Loucy (cell line): Measurements from ENCODE around the gene DCP1B.

Source experiments
- H2AFZ ChIP-seq: fragments of 200-600 bp; sonication (generic); 2 replicates; pipeline ENCODE4 v1.6.0; 2016; ENCODE audit warnings: antibody characterized with exemption, mild to moderate bottlenecking, low read length, moderate library complexity
- H3F3A ChIP-seq: fragments of 200-600 bp; 2 replicates; pipeline ENCODE4 v1.6.0; 2016; ENCODE audit warnings: antibody characterized with exemption, low read depth, mild to moderate bottlenecking
- H3K27me3 ChIP-seq: fragments of 200-600 bp; sonication (generic); 2 replicates; pipeline ENCODE4 v1.6.1; 2014; ENCODE audit warnings: low read length, mild to moderate bottlenecking; ENCODE audit not compliant: insufficient read depth, poor library complexity, severe bottlenecking
- H3K36me3 ChIP-seq: fragments of 200-600 bp; sonication (generic); 2 replicates; pipeline ENCODE4 v1.6.1; 2016; ENCODE audit warnings: low read length; ENCODE audit not compliant: insufficient read depth
- H3K4me1 ChIP-seq: fragments of 200-600 bp; sonication (generic); 2 replicates; pipeline ENCODE4 v1.5.1; 2014; ENCODE audit warnings: low read length, mild to moderate bottlenecking; ENCODE audit not compliant: insufficient read depth, poor library complexity, severe bottlenecking
- H3K4me2 ChIP-seq: fragments of 200-600 bp; sonication (generic); 2 replicates; pipeline ENCODE4 v1.6.0; 2014; ENCODE audit warnings: antibody characterized with exemption, low read length, low read depth, mild to moderate bottlenecking; ENCODE audit not compliant: poor library complexity, severe bottlenecking
- H3K4me3 ChIP-seq: fragments of 200-600 bp; sonication (generic); 2 replicates; pipeline ENCODE4 v1.5.1; 2014; ENCODE audit warnings: low read length, mild to moderate bottlenecking, mixed read lengths; ENCODE audit not compliant: poor library complexity, severe bottlenecking
- H3K79me2 ChIP-seq: fragments of 200-600 bp; sonication (generic); 2 replicates; pipeline ENCODE4 v1.6.1; 2014; ENCODE audit warnings: low read length; ENCODE audit not compliant: insufficient read depth
- H3K9ac ChIP-seq: fragments of 200-600 bp; sonication (generic); 2 replicates; pipeline ENCODE4 v1.6.0; 2014; ENCODE audit warnings: mild to moderate bottlenecking, low read depth, low read length, moderate library complexity; ENCODE audit not compliant: poor library complexity, severe bottlenecking
- H3K9me2 ChIP-seq: fragments of 200-600 bp; sonication (generic); replicated peaks from 2 replicates; pipeline ENCODE4 v1.6.1; 2016; ENCODE audit warnings: low read depth, low read length, mixed read lengths
- H3K9me3 ChIP-seq: fragments of 200-600 bp; sonication (generic); 2 replicates; pipeline ENCODE4 v1.6.1; 2014; ENCODE audit warnings: mild to moderate bottlenecking, antibody characterized with exemption, low read length, low read depth; ENCODE audit not compliant: insufficient read depth
- H4K20me1 ChIP-seq: fragments of 200-600 bp; sonication (generic); 2 replicates; pipeline ENCODE4 v1.6.0; 2014; ENCODE audit warnings: antibody characterized with exemption, low read length, mild to moderate bottlenecking; ENCODE audit not compliant: insufficient read depth, poor library complexity, severe bottlenecking
- CTCF ChIP-seq: fragments of 200-600 bp; sonication (generic); conservative IDR thresholded peaks from 2 replicates; pipeline ENCODE4 v1.5.1; 2014; ENCODE audit warnings: mild to moderate bottlenecking, antibody characterized with exemption, low read length
- EZH2phosphoT487 ChIP-seq: fragments of 200-600 bp; IDR thresholded peaks from 2 replicates; pipeline ENCODE4 v1.6.1; 2018; ENCODE audit warnings: antibody characterized with exemption, mild to moderate bottlenecking, moderate library complexity, borderline replicate concordance

DCP1B gene

GRCh38 chr12:1962051-1963020, 41.9 kb downstream of the DCP1B start:
- H3F3A ChIP-seq: no peaks in the 10 kb centered on the region
- no peaks in the 10 kb centered on the region for H3K27me3 ChIP-seq
- no peaks in the 10 kb centered on the region for H3K9me2 ChIP-seq
- no peaks in the 10 kb centered on the region for H3K9me3 ChIP-seq
- H3K4me1 ChIP-seq: no peaks in the 10 kb centered on the region
- H3K79me2 ChIP-seq: no peaks in the 10 kb centered on the region
- no peak overlapping the region for H3K4me2 ChIP-seq
- H3K4me3 ChIP-seq: no peak overlapping the region
- H2AFZ ChIP-seq: no peak overlapping the region
- no peak overlapping the region for H3K9ac ChIP-seq
- TF ChIP-seq EZH2phosphoT487: no peak
- no peak for TF ChIP-seq CTCF
- H3K36me3 ChIP-seq: peaks cover 23% of the 10 kb centered on the region; the same call in 1 of the 2 replicates
- H4K20me1 ChIP-seq: no peaks in the 10 kb centered on the region

- no peaks in the 10 kb centered on the region for H3K27me3 ChIP-seq
- peaks cover 15% of the 10 kb centered on the region; the same call in 1 of the 2 replicates for H3K36me3 ChIP-seq
- no peak overlapping the region for H2AFZ ChIP-seq
- no peak overlapping the region for H3K4me3 ChIP-seq
- H3K9ac ChIP-seq: no peak overlapping the region
- no peaks in the 10 kb centered on the region for H3F3A ChIP-seq
- no peak overlapping the region for H3K4me2 ChIP-seq
- H4K20me1 ChIP-seq: no peaks in the 10 kb centered on the region
- H3K9me3 ChIP-seq: no peaks in the 10 kb centered on the region
- TF ChIP-seq CTCF: no peak
- H3K4me1 ChIP-seq: no peaks in the 10 kb centered on the region
- no peaks in the 10 kb centered on the region for H3K9me2 ChIP-seq
- no peaks in the 10 kb centered on the region for H3K79me2 ChIP-seq
These were observed 47.5 kb downstream of the DCP1B start for GRCh38 chr12:1956716-1957115.

- Histone ChIP-seq H3K9me2 (no peaks in the 10 kb centered on the region), H3K36me3 (peaks cover 38% of the 10 kb centered on the region; the same call in 1 of the 2 replicates), H3K4me1 (no peaks in the 10 kb centered on the region), H4K20me1 (no peaks in the 10 kb centered on the region), H3K4me2 (no peak overlapping the region), H2AFZ (no peak overlapping the region), H3K9ac (no peak overlapping the region), H3K4me3 (no peak overlapping the region), H3K9me3 (no peaks in the 10 kb centered on the region), H3F3A (no peaks in the 10 kb centered on the region), H3K79me2 (no peaks in the 10 kb centered on the region), H3K27me3 (no peaks in the 10 kb centered on the region)
- no peak for TF ChIP-seq CTCF
These were observed 54.3 kb downstream of the DCP1B start for GRCh38 chr12:1949771-1950470.
